ENCODE results near the gene FAM110A.
"Not testable (repeated sequence)": the region's sequence is repeated elsewhere in the genome, so short reads cannot be mapped to it uniquely, and the experiment has no call there.

Gene FAM110A

DNA sequence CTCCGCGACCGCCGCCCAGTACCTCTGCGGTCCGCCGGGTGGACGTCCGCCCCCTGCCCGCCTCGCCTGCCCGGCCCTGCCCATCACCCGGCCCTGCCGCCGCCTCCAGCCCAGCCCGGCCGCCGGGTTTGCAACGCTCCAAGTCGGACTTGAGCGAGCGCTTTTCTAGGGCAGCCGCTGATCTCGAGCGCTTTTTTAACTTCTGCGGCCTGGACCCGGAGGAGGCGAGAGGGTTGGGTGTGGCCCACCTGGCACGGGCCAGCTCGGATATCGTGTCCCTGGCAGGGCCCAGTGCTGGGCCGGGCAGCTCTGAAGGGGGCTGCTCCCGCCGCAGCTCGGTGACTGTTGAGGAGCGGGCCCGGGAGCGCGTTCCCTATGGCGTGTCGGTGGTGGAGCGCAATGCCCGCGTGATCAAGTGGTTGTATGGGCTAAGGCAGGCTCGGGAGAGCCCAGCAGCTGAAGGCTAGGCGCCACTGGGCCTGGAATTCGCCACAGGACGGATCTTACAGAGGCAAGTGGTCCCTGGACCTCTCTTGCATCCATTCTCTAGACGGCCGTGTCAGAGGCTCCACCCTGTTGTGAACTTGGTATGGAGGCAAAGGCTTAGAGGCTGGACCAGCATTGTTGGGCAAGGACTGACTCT, 11.8 kb downstream of the FAM110A start:
- DNase-seq: no peak

- no peak for DNase-seq
Observed at GRCh38 chr20:845941-846893, 12.7 kb downstream of the FAM110A start.

DNA sequence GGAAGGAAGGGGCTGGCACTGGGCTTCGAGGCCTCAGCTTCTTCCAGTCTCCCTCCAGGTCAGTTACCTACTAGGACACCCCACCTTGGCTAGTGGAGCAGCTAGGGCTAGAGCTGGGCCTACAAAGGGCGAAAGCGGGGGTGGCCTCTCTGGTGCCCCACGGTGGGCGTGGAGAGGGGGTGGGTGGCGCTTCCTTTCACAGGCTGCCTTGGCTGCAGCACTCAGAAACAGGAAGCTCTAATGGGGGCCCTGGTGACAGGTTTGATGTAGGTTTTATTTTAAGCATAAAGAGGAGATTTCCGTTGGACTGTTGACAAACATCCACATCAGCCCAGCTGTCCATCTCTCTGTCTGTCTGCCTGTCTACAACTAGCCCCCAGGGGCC, 13.4 kb downstream of the FAM110A start:
- DNase-seq: no peak

DNA sequence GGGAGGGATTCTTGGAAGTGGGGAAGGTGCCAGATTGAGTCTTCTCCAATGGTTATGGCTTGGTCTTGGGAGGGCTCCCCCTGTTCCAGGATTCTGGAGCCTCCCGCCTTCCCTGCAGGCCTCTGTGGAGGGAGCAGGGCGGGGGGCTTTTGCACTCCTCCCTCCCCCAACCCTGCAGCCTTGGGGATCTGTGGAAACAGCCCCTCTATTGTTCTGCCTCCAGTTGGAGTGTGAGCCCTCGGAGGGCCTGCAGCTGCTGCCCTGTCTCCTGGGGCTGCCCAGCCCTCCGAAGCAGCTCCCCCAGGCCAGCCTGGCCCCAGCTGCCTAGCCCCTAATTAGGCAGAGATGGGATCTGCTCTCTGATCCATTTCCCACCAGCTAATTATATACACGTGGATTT, 14.7 kb downstream of the FAM110A start:
- DNase-seq: no peak

DNA sequence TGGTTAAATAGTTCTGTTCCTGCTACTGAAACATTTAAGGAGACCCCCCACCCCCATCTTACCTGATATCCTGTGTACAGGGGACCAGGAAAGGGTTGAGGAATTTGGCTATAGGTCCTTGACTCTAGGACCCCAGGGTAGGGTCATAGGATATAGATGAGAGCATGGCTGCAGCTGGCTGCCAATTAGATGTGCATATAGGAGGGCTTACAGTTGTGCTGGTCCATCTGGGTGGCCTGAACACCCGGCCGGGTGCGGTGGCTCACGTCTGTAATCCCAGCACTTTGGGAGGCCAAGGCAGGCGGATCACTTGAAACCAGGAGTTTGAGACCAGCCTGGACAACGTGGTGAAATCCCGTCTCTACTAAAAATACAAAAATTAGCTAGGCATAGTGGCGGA, 15.2 kb downstream of the FAM110A start:
- not testable (repeated sequence) for DNase-seq

- DNase-seq: no peak
Observed at GRCh38 chr20:853406-853996, 20.0 kb downstream of the FAM110A start.

GRCh38 chr20:854601-855000, 21.1 kb downstream of the FAM110A start:
- DNase-seq: no peak

DNA sequence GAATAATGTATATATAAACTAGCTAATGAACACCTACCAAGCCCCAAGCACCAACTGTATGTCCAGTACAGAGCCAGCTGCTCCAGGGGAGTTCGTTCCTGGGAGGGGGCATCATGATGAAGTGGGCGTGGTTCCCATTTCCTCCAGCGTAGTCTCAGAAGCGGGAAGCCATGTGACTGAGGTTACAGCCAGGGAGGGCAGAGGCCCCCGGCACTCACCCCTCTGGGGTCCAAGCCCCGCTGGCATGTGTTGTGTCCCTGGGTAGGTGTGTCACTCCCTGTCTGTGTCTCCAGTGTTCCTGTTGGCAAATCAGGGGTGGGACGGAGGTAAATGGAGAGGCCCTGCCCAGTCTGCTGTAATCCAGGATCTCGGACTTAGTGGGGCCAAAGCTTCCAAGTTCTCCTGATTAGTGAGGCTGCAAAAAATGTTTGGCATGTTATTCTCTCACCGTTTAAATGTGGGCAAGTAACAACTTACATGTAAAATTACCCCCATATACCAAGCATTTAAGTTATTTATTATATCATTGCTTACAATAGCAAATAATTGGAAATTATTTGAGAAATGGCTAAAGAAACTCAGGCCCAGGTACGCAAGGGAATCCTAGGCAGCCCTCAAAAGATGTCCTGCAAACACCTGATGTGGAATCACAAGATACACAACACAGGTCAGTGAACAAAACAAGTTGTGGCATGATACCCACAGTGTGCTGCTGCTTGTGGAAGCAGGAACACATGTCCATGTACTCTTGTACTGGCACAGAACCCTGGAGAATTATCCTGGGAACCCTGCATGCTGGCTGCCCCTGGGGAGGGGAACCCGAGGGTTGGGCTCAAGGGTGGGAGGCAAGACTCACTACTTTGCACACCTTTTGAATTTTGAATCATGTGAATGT, 22.2 kb downstream of the FAM110A start:
- DNase-seq: no peak

GRCh38 chr20:856361-856775, 22.9 kb downstream of the FAM110A start:
- no peak for DNase-seq

DNA sequence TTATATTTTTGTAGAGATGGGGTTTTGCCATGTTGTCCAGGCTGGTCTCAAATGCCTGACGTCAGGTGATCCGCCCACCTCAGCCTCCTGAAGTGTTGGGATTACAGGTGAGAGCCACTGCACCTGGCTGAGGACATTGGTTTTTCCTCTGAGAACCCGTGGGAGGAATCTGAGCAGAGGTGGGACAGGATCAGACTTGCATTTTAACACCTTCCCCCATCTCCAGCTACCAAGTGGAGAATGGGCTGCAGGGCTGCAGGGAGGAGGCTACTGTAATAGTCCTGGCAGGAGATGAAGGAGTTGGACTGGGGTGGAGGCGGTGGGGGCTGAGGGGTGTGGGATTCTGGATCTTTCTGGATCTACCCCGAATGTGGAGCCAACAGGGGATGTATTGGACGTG, 24.5 kb downstream of the FAM110A start:
- DNase-seq: no peak

GRCh38 chr20:859751-860231, 26.3 kb downstream of the FAM110A start:
- DNase-seq: no peak

- no peak for DNase-seq
Observed at GRCh38 chr20:860891-861290, 27.4 kb downstream of the FAM110A start.

DNA sequence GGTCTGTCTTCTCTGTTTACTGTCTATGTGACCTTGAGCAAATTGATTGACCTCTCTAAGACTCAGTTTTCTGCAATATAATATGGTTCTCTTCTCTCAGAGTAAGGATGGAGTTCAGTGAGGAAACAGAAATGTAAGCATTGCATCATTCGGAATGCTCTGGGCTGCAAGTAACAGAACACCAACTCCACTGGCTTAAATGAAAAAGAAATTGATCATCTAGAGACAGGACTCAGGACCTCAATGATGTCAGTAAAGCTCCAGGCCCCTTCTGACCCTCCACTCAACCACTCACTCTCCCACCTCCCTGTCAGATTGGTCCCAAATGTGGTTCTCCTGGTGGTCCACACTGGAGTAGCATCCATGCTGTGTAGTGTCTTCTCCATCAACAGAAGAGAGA, 31.9 kb downstream of the FAM110A start:
- no peak for DNase-seq

GRCh38 chr20:868279-868678, 34.8 kb downstream of the FAM110A start:
- no peak for DNase-seq

DNA sequence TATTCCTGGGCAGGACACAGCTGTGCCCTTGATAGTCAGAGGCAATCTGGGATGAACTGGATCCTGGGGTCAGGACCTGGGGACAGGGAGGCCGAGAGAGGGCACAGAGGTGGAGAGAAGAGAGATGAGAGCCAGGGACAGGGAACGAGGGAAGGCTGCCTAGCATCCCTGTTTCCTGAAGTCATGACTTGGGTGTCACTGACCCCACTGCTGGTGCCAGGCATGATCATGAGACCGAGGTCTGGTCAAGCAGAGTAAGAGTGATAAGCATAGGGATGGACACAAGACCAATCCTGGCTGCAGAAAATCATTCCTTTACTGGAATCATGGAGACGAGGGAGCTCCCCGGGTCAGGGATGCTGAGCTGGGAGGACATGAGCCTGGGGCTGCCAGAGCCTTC, 36.1 kb downstream of the FAM110A start:
- no peak for DNase-seq

DNA sequence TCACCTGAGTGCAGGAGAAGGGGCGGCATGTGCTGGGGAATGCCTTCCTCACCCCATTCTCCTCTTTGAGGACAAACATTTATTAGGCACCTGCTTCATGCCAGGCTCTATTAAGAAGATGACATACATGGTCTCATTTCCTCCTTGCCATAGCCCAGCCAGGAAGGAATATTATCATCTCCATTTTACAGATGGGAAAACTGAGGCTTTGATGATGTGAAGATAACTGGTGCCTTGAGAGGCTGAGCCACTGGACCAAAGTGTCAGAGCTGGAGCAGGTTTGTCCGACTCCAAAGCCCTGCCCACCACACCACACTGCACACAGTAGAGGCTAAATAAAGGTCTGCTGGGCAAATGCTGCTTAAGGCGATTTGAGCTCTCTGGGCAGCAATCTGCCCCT, 37.2 kb downstream of the FAM110A start:
- no peak for DNase-seq

DNA sequence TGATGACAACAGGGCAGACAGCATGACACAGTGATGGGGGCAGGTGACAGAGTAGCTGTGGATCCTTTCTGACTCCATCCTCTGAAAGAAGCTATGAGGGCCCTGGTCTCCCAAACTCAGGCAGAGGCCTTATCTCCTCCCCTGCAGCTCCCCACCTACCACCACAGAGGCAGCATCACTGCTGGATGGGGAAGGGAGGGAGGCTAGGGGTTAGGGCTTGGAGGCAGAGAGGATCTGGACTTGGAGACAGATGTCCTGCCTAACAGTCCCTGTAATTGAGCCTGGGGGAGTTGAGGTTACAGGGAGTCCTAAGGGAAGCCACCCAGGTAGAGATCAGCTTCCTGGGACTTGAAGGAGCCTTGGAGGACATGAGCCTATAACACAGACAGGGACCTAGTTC, 37.9 kb downstream of the FAM110A start:
- DNase-seq: no peak

DNA sequence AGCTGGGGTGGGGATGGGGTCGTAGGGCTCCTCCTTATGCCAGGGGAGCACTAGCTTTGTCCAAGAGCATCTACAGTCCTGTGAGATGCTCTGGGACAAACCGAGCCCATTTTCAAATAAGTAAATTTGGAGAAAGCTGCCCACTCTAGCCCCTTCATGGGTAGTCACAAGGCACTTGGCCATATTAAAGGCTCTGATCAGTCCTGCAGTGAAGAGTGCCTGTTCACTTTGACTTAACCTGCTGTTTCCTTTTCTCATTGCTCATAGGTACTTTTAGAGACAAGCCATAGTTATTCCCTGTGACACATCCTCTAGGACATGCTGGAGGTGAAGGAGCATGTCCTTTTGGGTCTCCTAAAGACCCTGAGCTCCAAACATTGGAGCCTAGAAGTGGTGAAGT, 38.4 kb downstream of the FAM110A start:
- DNase-seq: no peak

DNA sequence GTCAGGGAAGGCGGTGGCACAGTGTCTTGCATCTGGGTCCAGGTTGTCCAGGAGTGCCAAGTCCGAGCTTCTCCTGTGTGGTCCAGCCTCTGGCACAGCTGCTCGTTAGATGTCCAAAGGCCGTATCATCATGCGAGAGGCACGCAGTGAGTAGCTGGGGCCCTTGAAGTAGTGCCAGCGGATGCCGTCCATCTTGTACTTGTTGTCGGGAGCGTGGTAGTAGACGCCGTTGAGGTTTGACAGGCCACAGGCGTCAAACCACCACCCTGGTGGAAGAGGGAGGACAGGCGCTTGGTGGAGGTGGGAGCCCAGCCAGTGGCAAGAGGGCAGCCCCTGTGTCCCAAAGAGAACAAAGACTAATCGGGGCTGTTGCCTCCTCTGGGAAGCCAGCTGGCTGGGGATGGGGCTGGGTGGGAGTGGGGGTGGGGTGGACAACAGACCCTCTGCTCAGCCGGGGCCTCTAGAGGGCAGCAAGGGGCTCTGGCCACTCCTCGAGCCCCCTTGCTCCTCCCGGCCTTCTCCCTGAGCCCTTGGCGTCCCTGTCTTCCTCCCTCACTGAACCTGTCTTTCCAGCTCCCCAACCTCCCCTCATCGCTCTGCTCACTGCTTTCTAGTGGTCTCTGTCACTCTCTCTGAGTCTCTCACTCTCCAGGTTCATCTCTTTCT, 39.5 kb downstream of the FAM110A start:
- no peak for DNase-seq

- DNase-seq: no peak
Observed at GRCh38 chr20:873875-874607, 40.5 kb downstream of the FAM110A start.

DNA sequence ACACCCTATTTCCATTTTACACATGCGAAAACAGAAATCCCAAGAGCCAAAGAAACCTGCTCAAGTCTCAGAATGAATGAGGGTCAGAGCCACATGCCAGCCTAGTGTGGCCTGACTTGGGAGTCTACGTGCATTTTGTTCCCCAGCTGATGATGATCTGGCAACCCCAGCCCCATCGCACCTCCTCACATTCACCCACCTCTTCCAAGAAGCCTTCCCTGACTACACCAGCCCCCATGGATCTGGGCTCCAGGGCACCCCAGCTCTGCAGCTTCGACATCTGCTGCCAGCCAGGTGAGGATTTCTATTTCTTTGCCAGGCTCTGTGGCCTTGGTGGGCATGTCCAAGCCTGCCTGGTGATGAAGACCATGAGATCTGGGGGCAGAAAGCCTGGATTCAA, 41.6 kb downstream of the FAM110A start:
- DNase-seq: no peak

GRCh38 chr20:877814-878213, 44.3 kb downstream of the FAM110A start:
- DNase-seq: no peak
